Measurements from ENCODE around the gene TMEM221. TPM values are rescaled to one million over a fixed set of nuclear protein-coding genes. Genes with fewer than 3 reads are reported as not detected.
A peak's percentile ranks its signal among the peaks of the same experiment; 100 is the strongest.

The TMEM221 gene
- total and polyA plus RNA-seq, 2 experiments from 2014 or later: 0.22 to 0.30 TPM

DNA sequence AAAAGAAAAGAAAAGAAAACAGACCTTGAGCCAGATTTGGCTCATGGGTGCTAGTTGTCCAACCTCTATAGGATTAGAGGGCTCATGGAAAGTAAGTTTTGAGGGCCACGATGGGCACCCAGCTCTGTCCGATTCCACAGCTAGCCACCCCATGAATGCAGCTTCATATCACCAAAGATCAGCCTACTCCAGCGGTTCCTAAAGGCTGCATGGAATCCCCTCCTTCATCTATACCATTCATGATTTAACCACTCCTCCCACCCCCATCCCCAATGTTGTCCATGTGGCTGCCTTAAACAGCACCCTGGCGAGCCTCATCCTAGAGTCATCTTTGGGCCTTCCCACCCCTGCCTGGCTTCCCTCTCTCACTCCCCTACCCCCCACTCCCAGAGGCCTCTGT is 26.5 kb downstream of the TMEM221 start:
- Histone ChIP-seq H3K9me3 (ENCODE audit: low read depth) (no peaks in the 10 kb centered on the region), H3K4me2 (ENCODE audit: unreplicated experiment) (no peak overlapping the region), H3K9me2 (ENCODE audit: insufficient read depth) (no peaks in the 10 kb centered on the region), H3F3A (ENCODE audit: insufficient read depth) (0 out of 2 replicates have a peak, but pooled peaks cover 8% of the 10 kb centered on the region), H2AFZ (no peak overlapping the region), H3K4me1 (ENCODE audit: insufficient read depth) (no peaks in the 10 kb centered on the region; the same call in 1 of the 2 replicates), H3K27me3 (replicated peaks; ENCODE audit: insufficient read depth) (no peaks in the 10 kb centered on the region), H4K20me1 (ENCODE audit: insufficient read depth) (no peaks in the 10 kb centered on the region), H3K27ac (no peak overlapping the region), H3K36me3 (ENCODE audit: low read depth) (no peaks in the 10 kb centered on the region), H3K79me2 (ENCODE audit: insufficient read depth) (no peaks in the 10 kb centered on the region), H3K9ac (no peak overlapping the region), H3K4me3 (no peak overlapping the region)
- in situ Hi-C loops (cut with MboI): no loop called here
- WGBS, 2 experiments (ENCODE audit: low coverage in 1 of 2, low lambda C conversion rate in 2 of 2, missing lambda C conversion rate in 2 of 2): 97 to 98% methylated on average over 4 of the region's 4 CpGs
- TF ChIP-seq EZH2phosphoT487 (IDR thresholded peaks at IDR 0.05; ENCODE audit: insufficient read depth, low read depth) (no peak), EZH2 (IDR thresholded peaks at IDR 0.05; ENCODE audit: insufficient read depth, poor library complexity, severe bottlenecking) (no peak)
- DNase-seq: no peak

DNA sequence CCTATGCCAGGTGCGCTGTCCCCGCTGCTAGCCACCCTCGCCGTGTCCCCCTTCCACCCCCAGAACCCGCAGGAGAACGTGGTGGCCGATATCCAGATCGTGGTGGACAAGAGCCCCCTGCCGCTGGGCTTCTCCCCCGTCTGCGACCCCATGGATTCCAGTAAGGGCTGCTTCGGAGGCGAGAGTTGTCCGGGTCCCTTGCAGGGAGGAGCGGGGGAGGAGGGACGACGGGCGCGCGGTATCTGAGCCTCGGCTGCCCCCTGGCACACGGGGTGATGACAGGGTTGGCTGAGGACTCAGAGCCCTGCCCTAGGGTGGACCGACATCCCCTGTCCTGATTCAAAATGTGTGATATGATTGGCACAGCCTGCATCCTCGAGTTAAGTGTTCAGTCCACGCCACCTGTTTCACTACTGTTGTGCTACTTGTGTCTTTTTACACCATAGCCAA is 28.0 kb downstream of the TMEM221 start:
- no peaks in the 10 kb centered on the region for H3K9me3 ChIP-seq (ENCODE audit: low read depth)
- no peaks in the 10 kb centered on the region for H4K20me1 ChIP-seq (ENCODE audit: insufficient read depth)
- H3K4me3 ChIP-seq: peak overlapping the region; percentile 81
- in situ Hi-C loops (cut with MboI): no loop called here
- H3K4me2 ChIP-seq (ENCODE audit: unreplicated experiment): peak overlapping the region; percentile 75
- H2AFZ ChIP-seq: peak overlapping the region; percentile 94
- peak overlapping the region; percentile 65 for H3K9ac ChIP-seq
- no peaks in the 10 kb centered on the region for H3K9me2 ChIP-seq (ENCODE audit: insufficient read depth)
- H3K27ac ChIP-seq: no peak overlapping the region
- peaks cover under 1% of the 10 kb centered on the region; the same call in 1 of the 2 replicates for H3K4me1 ChIP-seq (ENCODE audit: insufficient read depth)
- no peak for TF ChIP-seq EZH2phosphoT487 (IDR thresholded peaks at IDR 0.05; ENCODE audit: insufficient read depth, low read depth)
- TF ChIP-seq EZH2 (IDR thresholded peaks at IDR 0.05; ENCODE audit: insufficient read depth, poor library complexity, severe bottlenecking): no peak
- DNase-seq: peak; percentile 50
- H3K79me2 ChIP-seq (ENCODE audit: insufficient read depth): no peaks in the 10 kb centered on the region
- no peaks in the 10 kb centered on the region for H3K27me3 ChIP-seq (replicated peaks; ENCODE audit: insufficient read depth)
- 0 out of 2 replicates have a peak, but pooled peaks cover 8% of the 10 kb centered on the region for H3F3A ChIP-seq (ENCODE audit: insufficient read depth)
- no peaks in the 10 kb centered on the region for H3K36me3 ChIP-seq (ENCODE audit: low read depth)
- 7 to 11% methylated on average over 25 of the region's 25 CpGs for WGBS, 2 experiments (ENCODE audit: low coverage in 1 of 2, low lambda C conversion rate in 2 of 2, missing lambda C conversion rate in 2 of 2)

DNA sequence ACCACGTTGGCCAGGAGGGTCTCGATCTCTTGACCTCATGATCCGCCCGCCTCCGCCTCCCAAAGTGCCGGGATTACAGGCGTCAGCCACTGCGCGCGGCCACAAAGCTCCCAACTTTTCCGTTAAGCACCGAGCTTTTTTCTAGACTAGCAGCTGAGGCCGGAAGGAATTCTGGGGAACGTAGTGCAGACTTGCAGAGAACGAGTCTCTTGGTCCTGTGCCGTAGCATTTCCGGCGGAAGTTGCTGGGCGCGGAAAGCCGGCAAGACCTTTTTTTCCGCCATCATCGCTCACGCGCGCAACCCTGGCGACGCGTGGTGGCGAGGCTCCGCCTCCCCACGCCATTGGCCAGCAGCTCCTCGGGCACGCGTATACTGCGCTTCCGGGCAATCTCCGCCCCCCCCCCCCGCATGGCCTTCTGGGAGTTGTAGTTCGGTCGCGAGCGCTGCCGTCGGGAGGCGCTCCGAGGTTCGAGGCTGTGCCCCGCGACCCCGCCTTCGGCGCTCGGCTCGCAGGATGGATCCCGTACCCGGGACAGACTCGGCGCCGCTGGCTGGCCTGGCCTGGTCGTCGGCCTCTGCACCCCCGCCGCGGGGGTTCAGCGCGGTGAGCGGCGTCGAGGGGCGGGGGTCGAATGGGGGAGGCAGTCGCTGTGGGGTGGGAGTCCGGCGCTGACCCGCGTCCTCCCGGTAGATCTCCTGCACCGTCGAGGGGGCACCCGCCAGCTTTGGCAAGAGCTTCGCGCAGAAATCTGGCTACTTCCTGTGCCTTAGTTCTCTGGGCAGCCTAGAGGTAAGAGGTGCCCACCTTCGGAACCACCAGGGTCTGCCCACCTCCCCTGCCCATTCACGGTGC is 28.6 kb downstream of the TMEM221 start, which contains the start of gene MVB12A:
MVB12A (plus strand) TSS at position 427 of the 854 bp plus-strand sequence; CDS start at position 516, 89 bp downstream.
- Histone ChIP-seq H3K9me3 (ENCODE audit: low read depth) (no peaks in the 10 kb centered on the region), H3K9ac (peak within 1 kb of the TSS; percentile 79), H4K20me1 (ENCODE audit: insufficient read depth) (no peaks in the 10 kb centered on the region), H2AFZ (peak within 1 kb of the TSS; percentile 96), H3K36me3 (ENCODE audit: low read depth) (no peaks in the 10 kb centered on the region), H3K4me1 (ENCODE audit: insufficient read depth) (peaks cover 3% of the 10 kb centered on the region; the same call in 1 of the 2 replicates), H3K27ac (peak within 1 kb of the TSS; percentile 85), H3K4me2 (ENCODE audit: unreplicated experiment) (peak within 1 kb of the TSS; percentile 82), H3K9me2 (ENCODE audit: insufficient read depth) (no peaks in the 10 kb centered on the region), H3K4me3 (peak within 1 kb of the TSS; percentile 81), H3K27me3 (replicated peaks; ENCODE audit: insufficient read depth) (no peaks in the 10 kb centered on the region; the same call in 1 of the 2 replicates), H3K79me2 (ENCODE audit: insufficient read depth) (no peaks in the 10 kb centered on the region), H3F3A (ENCODE audit: insufficient read depth) (0 out of 2 replicates have a peak, but pooled peaks cover 8% of the 10 kb centered on the region)
- in situ Hi-C loops (cut with MboI): no loop called here
- whole genome bisulfite sequencing, 2 experiments (ENCODE audit: low coverage in 1 of 2, low lambda C conversion rate in 2 of 2, missing lambda C conversion rate in 2 of 2): 2 to 3% methylated on average over 67 to 69 of the region's 85 CpGs
- peak; percentile 99 for DNase-seq
- TF ChIP-seq EZH2phosphoT487 (IDR thresholded peaks at IDR 0.05; ENCODE audit: insufficient read depth, low read depth) (no peak), EZH2 (IDR thresholded peaks at IDR 0.05; ENCODE audit: insufficient read depth, poor library complexity, severe bottlenecking) (no peak)

DNA sequence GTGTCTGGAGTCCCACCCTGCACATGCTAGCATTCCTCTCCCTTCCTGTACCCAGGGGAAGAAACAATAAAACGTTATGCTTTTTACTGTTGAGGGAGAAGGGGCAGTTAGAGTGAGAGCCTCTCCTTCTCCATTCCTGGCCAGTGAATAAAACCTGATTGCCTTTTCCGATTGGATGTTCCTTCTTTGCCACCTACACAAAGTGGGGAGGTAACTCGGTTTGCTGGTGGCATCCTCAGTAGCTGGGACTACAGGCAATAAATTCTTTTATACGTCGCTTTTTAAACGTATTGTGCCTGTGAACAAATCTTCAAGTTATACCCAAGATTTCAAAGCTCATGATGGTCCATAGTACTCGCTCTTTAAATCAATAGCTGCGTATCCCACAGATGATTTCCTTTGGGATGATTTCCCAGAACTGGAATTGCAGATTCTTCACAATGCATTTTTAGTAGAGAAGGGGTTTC is 29.3 kb downstream of the TMEM221 start:
- 23 to 27% methylated on average over 8 of the region's 8 CpGs for WGBS, 2 experiments (ENCODE audit: low coverage in 1 of 2, low lambda C conversion rate in 2 of 2, missing lambda C conversion rate in 2 of 2)
- DNase-seq: peak; percentile 50
- peak overlapping the region; percentile 79 for H3K9ac ChIP-seq
- 0 out of 2 replicates have a peak, but pooled peaks cover 8% of the 10 kb centered on the region for H3F3A ChIP-seq (ENCODE audit: insufficient read depth)
- H4K20me1 ChIP-seq (ENCODE audit: insufficient read depth): no peaks in the 10 kb centered on the region
- no peaks in the 10 kb centered on the region for H3K9me3 ChIP-seq (ENCODE audit: low read depth)
- TF ChIP-seq EZH2 (IDR thresholded peaks at IDR 0.05; ENCODE audit: insufficient read depth, poor library complexity, severe bottlenecking): no peak
- TF ChIP-seq EZH2phosphoT487 (IDR thresholded peaks at IDR 0.05; ENCODE audit: insufficient read depth, low read depth): no peak
- H3K27ac ChIP-seq: peak overlapping the region; percentile 85
- no peaks in the 10 kb centered on the region; the same call in 1 of the 2 replicates for H3K27me3 ChIP-seq (replicated peaks; ENCODE audit: insufficient read depth)
- H3K79me2 ChIP-seq (ENCODE audit: insufficient read depth): no peaks in the 10 kb centered on the region
- peak overlapping the region; percentile 78 for H3K4me3 ChIP-seq
- no peaks in the 10 kb centered on the region for H3K9me2 ChIP-seq (ENCODE audit: insufficient read depth)
- in situ Hi-C loops (cut with MboI): no loop called here
- peaks cover 3% of the 10 kb centered on the region; the same call in 1 of the 2 replicates for H3K4me1 ChIP-seq (ENCODE audit: insufficient read depth)
- H3K4me2 ChIP-seq (ENCODE audit: unreplicated experiment): peak overlapping the region; percentile 82
- H3K36me3 ChIP-seq (ENCODE audit: low read depth): no peaks in the 10 kb centered on the region
- peak overlapping the region; percentile 96 for H2AFZ ChIP-seq

All from GM23248 (cell line).